GM12864 (cell line): ENCODE results near the gene CFLAR.
A peak's percentile ranks its signal among the peaks of the same experiment; 100 is the strongest.

Source experiments
- DNase-seq: peaks from one replicate; pipeline ENCODE4 v3.0.0-alpha.2; 2011; ENCODE audit warnings: low read depth
- H3K4me3 ChIP-seq: 2 replicates; pipeline ENCODE4 v1.5.1; 2011; ENCODE audit warnings: mild to moderate bottlenecking, low read depth, low read length, control low read depth
- CTCF ChIP-seq: IDR thresholded peaks from 2 replicates; pipeline ENCODE4 v1.5.1; 2011; ENCODE audit warnings: low read depth, mild to moderate bottlenecking, moderate library complexity, low read length, control low read depth, inconsistent platforms; ENCODE audit errors: missing control alignments

Gene CFLAR

DNA sequence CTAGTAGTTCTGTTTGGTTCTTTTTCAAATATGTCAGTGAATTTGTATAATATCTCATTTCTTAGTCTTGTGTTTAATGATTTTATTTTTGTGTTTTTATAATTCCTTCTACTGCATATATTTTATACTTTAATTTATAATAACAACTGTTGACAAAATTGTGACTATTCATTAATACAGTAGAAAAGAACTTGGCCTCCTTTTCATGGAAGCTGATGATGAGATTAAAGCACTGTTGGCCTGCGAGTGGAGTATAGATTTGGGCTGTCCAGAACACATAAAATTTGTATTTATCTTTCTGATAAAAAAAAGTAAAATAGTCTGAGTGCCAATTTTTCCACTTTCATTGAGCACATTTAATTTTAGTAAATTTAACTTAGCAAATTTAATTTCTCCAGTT is 12.1 kb downstream of the CFLAR start:
- H3K4me3 ChIP-seq = no peak overlapping the region; the same call in 1 of the 2 replicates
- TF ChIP-seq CTCF = no peak
- DNase-seq = no peak

GRCh38 chr2:201128933-201129505 is 13.1 kb downstream of the CFLAR start:
- DNase-seq = no peak

DNA sequence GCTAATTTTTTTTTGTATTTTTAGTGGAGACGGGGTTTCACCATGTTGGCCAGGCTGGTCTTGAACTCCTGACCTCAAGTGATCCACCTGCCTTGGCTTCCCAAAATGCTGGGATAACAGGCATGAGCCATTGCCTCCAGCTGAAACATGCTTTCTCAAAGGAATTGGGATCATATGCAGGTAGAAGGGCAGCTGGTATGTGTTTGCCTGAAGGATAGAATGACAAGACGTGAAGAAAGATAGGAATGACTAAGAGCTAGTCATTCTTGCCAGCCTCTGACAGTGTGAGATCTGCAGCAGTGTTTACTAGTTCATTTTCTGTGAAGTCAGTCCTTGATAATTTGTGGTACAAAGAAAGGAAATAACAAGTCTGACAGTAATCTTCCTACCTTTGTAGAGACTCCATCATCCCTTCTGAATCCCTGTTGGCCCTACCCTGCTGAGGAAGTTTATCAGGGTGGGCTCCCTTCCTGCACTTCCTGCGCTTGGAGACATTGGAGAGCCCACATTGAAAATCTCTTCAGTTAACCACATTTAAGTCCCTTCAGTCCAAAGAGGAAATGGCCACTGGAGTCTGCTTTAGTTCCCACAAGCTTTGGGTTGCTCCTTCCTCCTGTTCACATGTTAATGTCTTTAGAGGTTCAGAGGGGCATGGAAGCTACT is 14.7 kb downstream of the CFLAR start:
- TF ChIP-seq CTCF = no peak

More at GRCh38 chr2:201128933-201129505, 13.1 kb downstream of the CFLAR start:
- no peak for TF ChIP-seq CTCF
- peak overlapping the region; percentile 60 for H3K4me3 ChIP-seq

DNA sequence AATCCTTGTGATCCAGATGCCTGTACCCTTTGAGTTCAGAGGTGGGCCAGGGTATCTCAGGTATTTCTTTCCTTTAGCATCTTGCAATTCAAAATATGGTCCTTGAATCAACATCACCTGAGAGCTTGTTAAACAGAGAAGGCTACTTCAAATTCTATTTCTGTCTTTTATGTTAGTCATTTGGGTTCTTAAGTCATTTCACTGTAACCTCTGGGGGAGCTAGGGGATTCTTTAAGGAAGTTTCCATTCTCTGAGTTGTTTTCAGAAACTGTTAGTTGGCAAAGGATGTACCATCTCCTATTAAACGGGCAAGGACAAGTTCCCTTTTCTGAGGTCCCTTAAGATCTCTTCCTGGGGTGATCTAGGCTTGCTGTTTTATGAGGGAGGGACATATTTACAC is 16.6 kb downstream of the CFLAR start:
- no peak for TF ChIP-seq CTCF
- DNase-seq = no peak
- peak overlapping the region; percentile 60 for H3K4me3 ChIP-seq

More for the DNA sequence above, 14.7 kb downstream of the CFLAR start:
- DNase-seq = no peak
- peak overlapping the region; percentile 60 for H3K4me3 ChIP-seq

DNA sequence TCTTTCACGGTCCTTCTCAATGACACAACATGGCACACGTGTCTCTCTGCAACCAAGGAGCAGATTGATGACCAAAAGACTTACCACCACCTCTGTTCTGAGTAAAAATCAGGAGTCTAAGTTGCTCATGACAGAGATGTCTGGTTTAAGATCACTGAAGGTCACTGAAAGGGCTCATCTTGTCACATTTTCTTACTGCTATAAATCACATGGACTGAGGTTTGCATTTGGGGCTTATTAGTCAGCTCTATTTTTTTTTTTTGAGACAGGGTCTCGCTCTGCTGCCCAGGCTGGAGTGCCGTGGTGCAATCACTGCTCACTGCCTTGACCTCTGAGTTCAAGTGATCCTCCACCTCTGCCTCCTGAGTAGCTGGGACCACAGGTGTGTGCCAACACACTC is 19.4 kb downstream of the CFLAR start:
- no peak for DNase-seq
- no peak overlapping the region for H3K4me3 ChIP-seq
- TF ChIP-seq CTCF = no peak

GRCh38 chr2:201136889-201137321 is 20.9 kb downstream of the CFLAR start:
- DNase-seq = no peak
- TF ChIP-seq CTCF = no peak
- no peak overlapping the region for H3K4me3 ChIP-seq
